Islet precursor cell (in vitro differentiated cells): Measurements from ENCODE around the gene QSOX1.

ENCODE experiments used
- DNase-seq: peaks from one replicate; pipeline ENCODE4 v3.0.0-alpha.2; 2018

The QSOX1 gene

GRCh38 chr1:180150982-180151381 lies 3.7 kb upstream of the QSOX1 start:
- DNase-seq, result peak; percentile 49

- DNase-seq, result no peak
Measured at GRCh38 chr1:180151508-180151907, 3.2 kb upstream of the QSOX1 start.

GRCh38 chr1:180152588-180152987 lies 2.1 kb upstream of the QSOX1 start:
- DNase-seq, result no peak

GRCh38 chr1:180153032-180153431 lies 1.6 kb upstream of the QSOX1 start:
- DNase-seq, result peak; percentile 35

- DNase-seq, result no peak
Measured at GRCh38 chr1:180154003-180154324, 705 bp upstream of the QSOX1 start.

- DNase-seq, result peak; percentile 65
Measured at GRCh38 chr1:180155182-180155682, 563 bp downstream of the QSOX1 start.

GRCh38 chr1:180156201-180156600 lies 1.5 kb downstream of the QSOX1 start:
- peak; percentile 7 for DNase-seq

GRCh38 chr1:180156631-180157091 lies 2.0 kb downstream of the QSOX1 start:
- DNase-seq, result no peak

GRCh38 chr1:180157108-180157507 lies 2.4 kb downstream of the QSOX1 start:
- peak; percentile 56 for DNase-seq

GRCh38 chr1:180157576-180158057 lies 2.9 kb downstream of the QSOX1 start:
- DNase-seq, result peak; percentile 13

GRCh38 chr1:180158149-180159147 lies 3.8 kb downstream of the QSOX1 start:
- peak; percentile 48 for DNase-seq

GRCh38 chr1:180160357-180160756 lies 5.7 kb downstream of the QSOX1 start:
- DNase-seq, result peak; percentile 2

GRCh38 chr1:180163041-180163440 lies 8.4 kb downstream of the QSOX1 start:
- DNase-seq, result no peak

- DNase-seq, result peak; percentile 41
Measured at GRCh38 chr1:180165096-180165495, 10.4 kb downstream of the QSOX1 start.

GRCh38 chr1:180165509-180166435 lies 11.1 kb downstream of the QSOX1 start:
- no peak for DNase-seq

GRCh38 chr1:180166436-180166800 lies 11.7 kb downstream of the QSOX1 start:
- peak; percentile 38 for DNase-seq

- peak; percentile 47 for DNase-seq
Measured at GRCh38 chr1:180167021-180167701, 12.5 kb downstream of the QSOX1 start.

- peak; percentile 97 for DNase-seq
Measured at GRCh38 chr1:180167721-180168467, 13.2 kb downstream of the QSOX1 start.

- DNase-seq, result peak; percentile 85
Measured at GRCh38 chr1:180168786-180169639, 14.3 kb downstream of the QSOX1 start.

GRCh38 chr1:180169640-180170195 lies 15.0 kb downstream of the QSOX1 start:
- DNase-seq, result peak; percentile 49
